Loucy (cell line): ENCODE data around the gene B9D2.

ENCODE experiments used
- H2AFZ ChIP-seq: fragments of 200-600 bp; sonication (generic); 2 replicates; pipeline ENCODE4 v1.6.0; 2016; ENCODE audit warnings: antibody characterized with exemption, mild to moderate bottlenecking, low read length, moderate library complexity
- H3F3A ChIP-seq: fragments of 200-600 bp; 2 replicates; pipeline ENCODE4 v1.6.0; 2016; ENCODE audit warnings: antibody characterized with exemption, low read depth, mild to moderate bottlenecking
- H3K27me3 ChIP-seq: fragments of 200-600 bp; sonication (generic); 2 replicates; pipeline ENCODE4 v1.6.1; 2014; ENCODE audit warnings: low read length, mild to moderate bottlenecking; ENCODE audit not compliant: insufficient read depth, poor library complexity, severe bottlenecking
- H3K36me3 ChIP-seq: fragments of 200-600 bp; sonication (generic); 2 replicates; pipeline ENCODE4 v1.6.1; 2016; ENCODE audit warnings: low read length; ENCODE audit not compliant: insufficient read depth
- H3K4me1 ChIP-seq: fragments of 200-600 bp; sonication (generic); 2 replicates; pipeline ENCODE4 v1.5.1; 2014; ENCODE audit warnings: low read length, mild to moderate bottlenecking; ENCODE audit not compliant: insufficient read depth, poor library complexity, severe bottlenecking
- H3K4me2 ChIP-seq: fragments of 200-600 bp; sonication (generic); 2 replicates; pipeline ENCODE4 v1.6.0; 2014; ENCODE audit warnings: antibody characterized with exemption, low read length, low read depth, mild to moderate bottlenecking; ENCODE audit not compliant: poor library complexity, severe bottlenecking
- H3K4me3 ChIP-seq: fragments of 200-600 bp; sonication (generic); 2 replicates; pipeline ENCODE4 v1.5.1; 2014; ENCODE audit warnings: low read length, mild to moderate bottlenecking, mixed read lengths; ENCODE audit not compliant: poor library complexity, severe bottlenecking
- H3K79me2 ChIP-seq: fragments of 200-600 bp; sonication (generic); 2 replicates; pipeline ENCODE4 v1.6.1; 2014; ENCODE audit warnings: low read length; ENCODE audit not compliant: insufficient read depth
- H3K9ac ChIP-seq: fragments of 200-600 bp; sonication (generic); 2 replicates; pipeline ENCODE4 v1.6.0; 2014; ENCODE audit warnings: mild to moderate bottlenecking, low read depth, low read length, moderate library complexity; ENCODE audit not compliant: poor library complexity, severe bottlenecking
- H3K9me2 ChIP-seq: fragments of 200-600 bp; sonication (generic); replicated peaks from 2 replicates; pipeline ENCODE4 v1.6.1; 2016; ENCODE audit warnings: low read depth, low read length, mixed read lengths
- H3K9me3 ChIP-seq: fragments of 200-600 bp; sonication (generic); 2 replicates; pipeline ENCODE4 v1.6.1; 2014; ENCODE audit warnings: mild to moderate bottlenecking, antibody characterized with exemption, low read length, low read depth; ENCODE audit not compliant: insufficient read depth
- H4K20me1 ChIP-seq: fragments of 200-600 bp; sonication (generic); 2 replicates; pipeline ENCODE4 v1.6.0; 2014; ENCODE audit warnings: antibody characterized with exemption, low read length, mild to moderate bottlenecking; ENCODE audit not compliant: insufficient read depth, poor library complexity, severe bottlenecking
- EZH2phosphoT487 ChIP-seq: fragments of 200-600 bp; IDR thresholded peaks from 2 replicates; pipeline ENCODE4 v1.6.1; 2018; ENCODE audit warnings: antibody characterized with exemption, mild to moderate bottlenecking, moderate library complexity, borderline replicate concordance
- TF ChIP-seq, protein P1 (sequence below): fragments of 200-600 bp; sonication (generic); conservative IDR thresholded peaks from 2 replicates; pipeline ENCODE4 v1.5.1; 2014; ENCODE audit warnings: mild to moderate bottlenecking, antibody characterized with exemption, low read length

B9D2 gene

DNA sequence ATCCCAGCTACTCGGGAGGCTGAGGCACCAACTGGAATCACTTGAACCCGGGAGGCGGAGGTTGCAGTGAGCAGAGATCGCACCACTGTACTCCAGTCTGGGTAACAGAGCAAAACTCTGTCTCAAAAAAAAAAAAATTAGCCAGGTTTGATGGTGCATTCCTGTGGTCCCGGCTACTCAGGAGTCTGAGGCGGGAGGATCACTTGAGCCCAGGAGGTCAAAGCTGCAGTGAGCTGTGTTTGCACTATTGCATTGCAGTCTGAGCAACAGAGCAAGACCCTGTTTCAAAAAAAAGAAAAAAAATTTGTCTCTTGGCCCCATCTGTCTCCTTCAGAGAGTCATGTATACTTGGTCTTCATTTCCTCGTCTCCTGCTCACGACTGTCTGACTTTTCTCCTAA, 52.3 kb downstream of the B9D2 start:
- peak overlapping the region; percentile 95 for H3K9ac ChIP-seq
- H3K79me2 ChIP-seq: peaks cover 51% of the 10 kb centered on the region
- no peak for TF ChIP-seq EZH2phosphoT487
- TF ChIP-seq, protein P1, sequence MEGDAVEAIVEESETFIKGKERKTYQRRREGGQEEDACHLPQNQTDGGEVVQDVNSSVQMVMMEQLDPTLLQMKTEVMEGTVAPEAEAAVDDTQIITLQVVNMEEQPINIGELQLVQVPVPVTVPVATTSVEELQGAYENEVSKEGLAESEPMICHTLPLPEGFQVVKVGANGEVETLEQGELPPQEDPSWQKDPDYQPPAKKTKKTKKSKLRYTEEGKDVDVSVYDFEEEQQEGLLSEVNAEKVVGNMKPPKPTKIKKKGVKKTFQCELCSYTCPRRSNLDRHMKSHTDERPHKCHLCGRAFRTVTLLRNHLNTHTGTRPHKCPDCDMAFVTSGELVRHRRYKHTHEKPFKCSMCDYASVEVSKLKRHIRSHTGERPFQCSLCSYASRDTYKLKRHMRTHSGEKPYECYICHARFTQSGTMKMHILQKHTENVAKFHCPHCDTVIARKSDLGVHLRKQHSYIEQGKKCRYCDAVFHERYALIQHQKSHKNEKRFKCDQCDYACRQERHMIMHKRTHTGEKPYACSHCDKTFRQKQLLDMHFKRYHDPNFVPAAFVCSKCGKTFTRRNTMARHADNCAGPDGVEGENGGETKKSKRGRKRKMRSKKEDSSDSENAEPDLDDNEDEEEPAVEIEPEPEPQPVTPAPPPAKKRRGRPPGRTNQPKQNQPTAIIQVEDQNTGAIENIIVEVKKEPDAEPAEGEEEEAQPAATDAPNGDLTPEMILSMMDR: no peak
- peak overlapping the region; percentile 98 for H3K4me3 ChIP-seq
- no peaks in the 10 kb centered on the region for H3K9me3 ChIP-seq
- no peaks in the 10 kb centered on the region for H3K27me3 ChIP-seq
- no peak overlapping the region for H2AFZ ChIP-seq
- peaks cover 34% of the 10 kb centered on the region for H3K4me1 ChIP-seq
- peaks cover 15% of the 10 kb centered on the region for H4K20me1 ChIP-seq
- H3K4me2 ChIP-seq: peak overlapping the region; percentile 97
- peaks cover 3% of the 10 kb centered on the region; the same call in 1 of the 2 replicates for H3F3A ChIP-seq
- peaks cover 27% of the 10 kb centered on the region; the same call in 1 of the 2 replicates for H3K36me3 ChIP-seq
- no peaks in the 10 kb centered on the region for H3K9me2 ChIP-seq

DNA sequence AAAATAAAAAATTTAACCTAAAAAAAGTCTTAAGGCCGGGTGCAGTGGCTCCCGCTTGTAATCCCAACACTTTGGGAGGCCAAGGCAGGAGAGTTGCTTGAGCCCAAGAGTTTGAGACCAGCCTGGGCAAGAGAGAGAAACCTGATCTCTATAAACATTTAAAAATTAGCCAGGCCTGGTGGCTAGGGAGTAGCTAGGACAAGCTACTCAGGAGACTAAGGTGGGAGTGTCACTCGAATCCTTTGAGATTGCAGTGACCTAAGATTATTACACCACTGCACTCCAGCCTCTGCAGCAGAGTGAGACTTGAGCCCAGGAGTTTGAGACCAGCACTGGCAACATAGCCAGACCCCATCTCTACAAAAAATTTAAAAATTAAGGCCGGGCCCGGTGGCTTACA, 52.9 kb downstream of the B9D2 start:
- H3K4me1 ChIP-seq: peaks cover 39% of the 10 kb centered on the region
- no peaks in the 10 kb centered on the region for H3K27me3 ChIP-seq
- peaks cover 51% of the 10 kb centered on the region for H3K79me2 ChIP-seq
- no peak overlapping the region for H2AFZ ChIP-seq
- H3F3A ChIP-seq: peaks cover 6% of the 10 kb centered on the region; the same call in 1 of the 2 replicates
- H3K4me2 ChIP-seq: peak overlapping the region; percentile 97
- peak overlapping the region; percentile 98 for H3K4me3 ChIP-seq
- peak overlapping the region; percentile 95 for H3K9ac ChIP-seq
- no peaks in the 10 kb centered on the region for H3K9me2 ChIP-seq
- no peaks in the 10 kb centered on the region for H3K9me3 ChIP-seq
- TF ChIP-seq, protein P1: no peak
- TF ChIP-seq EZH2phosphoT487: no peak
- peaks cover 31% of the 10 kb centered on the region; the same call in 1 of the 2 replicates for H3K36me3 ChIP-seq
- H4K20me1 ChIP-seq: peaks cover 15% of the 10 kb centered on the region

DNA sequence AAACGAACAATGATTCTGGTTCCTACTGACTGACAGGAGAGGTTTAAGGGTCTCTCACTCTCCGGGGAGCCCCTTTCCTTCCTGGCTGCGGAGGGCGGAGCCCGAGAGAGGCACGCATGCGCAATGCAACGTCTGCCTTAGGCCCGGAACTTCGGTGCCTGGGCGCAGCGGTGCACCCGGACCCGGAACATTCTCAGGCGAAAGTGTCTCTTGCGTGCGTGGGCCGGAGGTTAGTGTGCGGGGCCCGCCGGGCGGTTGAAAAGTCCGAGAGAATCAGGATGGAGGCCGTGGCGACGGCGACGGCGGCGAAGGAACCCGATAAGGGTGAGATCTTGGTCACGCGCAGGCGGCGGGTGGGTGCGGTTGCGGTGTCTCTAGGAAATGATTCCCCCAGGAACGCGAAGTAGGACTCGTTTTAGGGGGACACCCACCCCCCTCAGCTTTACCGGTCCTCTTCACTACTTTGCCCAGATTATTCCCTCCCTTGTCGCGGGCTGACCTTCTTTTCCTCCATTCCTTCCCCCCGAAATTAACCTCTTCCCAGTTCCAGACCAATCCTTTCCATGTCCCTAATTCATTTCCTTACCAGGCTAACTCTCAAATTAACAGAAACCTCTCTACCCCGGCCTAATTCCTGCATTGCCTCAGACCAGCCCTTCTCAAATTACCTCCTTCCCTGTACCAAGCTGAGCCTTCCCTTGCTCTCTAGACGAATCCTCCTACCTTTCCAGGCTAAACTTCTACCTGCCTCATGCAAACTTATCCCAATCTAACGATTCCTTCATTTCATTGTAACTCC, 53.7 kb downstream of the B9D2 start, which contains the start of gene CCDC97:
Gene CCDC97, plus strand, starts transcription at position 140 of the 799 bp plus-strand sequence. Its CDS starts 139 bp downstream, at position 279.
- peaks cover 40% of the 10 kb centered on the region for H3K36me3 ChIP-seq
- H3K9ac ChIP-seq: peak within 1 kb of the TSS; percentile 95
- H2AFZ ChIP-seq: peak within 1 kb of the TSS; percentile 78
- no peak for TF ChIP-seq EZH2phosphoT487
- TF ChIP-seq, protein P1: no peak
- H3F3A ChIP-seq: peaks cover 6% of the 10 kb centered on the region; the same call in 1 of the 2 replicates
- H3K79me2 ChIP-seq: peaks cover 51% of the 10 kb centered on the region
- no peaks in the 10 kb centered on the region for H3K9me2 ChIP-seq
- H3K4me2 ChIP-seq: peak within 1 kb of the TSS; percentile 97
- peaks cover 43% of the 10 kb centered on the region for H3K4me1 ChIP-seq
- no peaks in the 10 kb centered on the region for H3K27me3 ChIP-seq
- no peaks in the 10 kb centered on the region for H3K9me3 ChIP-seq
- peak within 1 kb of the TSS; percentile 98 for H3K4me3 ChIP-seq
- H4K20me1 ChIP-seq: peaks cover 18% of the 10 kb centered on the region
